Suppressor macrophage (primary cell): ENCODE measurements around the gene MRPS17.

Experiments used
- DNase-seq, 4 experiments: peaks; one replicate each; pipeline ENCODE4 v3.0.0-alpha.2; 2020 to 2022

Gene MRPS17

DNA sequence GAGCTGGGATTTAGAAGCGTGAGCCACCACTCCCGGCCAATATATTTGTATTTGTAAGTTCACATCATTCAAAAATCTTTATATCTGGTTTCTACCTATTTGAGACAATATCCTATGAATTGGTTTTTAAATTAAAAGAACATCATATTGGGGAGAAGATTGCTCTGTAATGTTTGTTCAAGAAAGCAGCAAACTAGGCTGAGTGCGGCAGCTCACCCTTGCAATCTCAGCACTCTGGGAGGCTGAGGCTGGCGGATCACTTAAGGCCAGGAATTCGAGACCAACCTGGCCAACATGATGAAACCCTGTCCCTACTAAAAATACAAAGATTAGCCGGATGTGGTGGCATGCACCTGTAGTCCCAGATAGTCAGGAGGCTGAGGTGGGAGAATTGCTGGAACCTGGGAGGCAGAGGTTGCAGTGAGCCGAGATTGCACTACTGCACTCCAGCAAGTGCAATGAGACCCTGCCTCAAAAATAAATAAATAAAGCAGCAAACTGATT is 22.1 kb downstream of the MRPS17 start:
- no peak for DNase-seq

GRCh38 chr7:55975988-55976633 is 24.4 kb downstream of the MRPS17 start:
- DNase-seq: no peak

- DNase-seq: no peak
Observed at GRCh38 chr7:55977831-55978230, 26.2 kb downstream of the MRPS17 start.

- DNase-seq: no peak
Observed at GRCh38 chr7:55980266-55980665, 28.6 kb downstream of the MRPS17 start.

- no peak for DNase-seq
Observed at GRCh38 chr7:55983537-55983936, 31.9 kb downstream of the MRPS17 start.

GRCh38 chr7:55992346-55992745 is 40.7 kb downstream of the MRPS17 start:
- DNase-seq: no peak

- DNase-seq: no peak
Observed at GRCh38 chr7:55996856-55997500, 45.3 kb downstream of the MRPS17 start.

GRCh38 chr7:56003749-56004148 is 52.1 kb downstream of the MRPS17 start:
- no peak for DNase-seq
